GM13976 (cell line): ENCODE measurements around the gene SEZ6L2.

ENCODE experiments used
- DNase-seq: peaks from one replicate; pipeline ENCODE4 v3.0.0; 2012; ENCODE audit warnings: low spot score
- in situ Hi-C: fragments of 300-500 bp; cut with MboI; formaldehyde crosslinking; loops from one replicate; pipeline ENCODE4 v1.12.0; 2022; ENCODE audit warnings: low sequenced_read_pairs, mixed read lengths, inconsistent platforms; ENCODE audit not compliant: unreplicated experiment
- TF ChIP-seq, protein P1 (sequence below): IDR thresholded peaks from 2 replicates; pipeline ENCODE4 v1.5.1; 2012; ENCODE audit warnings: borderline replicate concordance, mild to moderate bottlenecking; ENCODE audit not compliant: insufficient read depth; ENCODE audit errors: extremely low read depth, missing control alignments, control extremely low read depth

Gene SEZ6L2

DNA sequence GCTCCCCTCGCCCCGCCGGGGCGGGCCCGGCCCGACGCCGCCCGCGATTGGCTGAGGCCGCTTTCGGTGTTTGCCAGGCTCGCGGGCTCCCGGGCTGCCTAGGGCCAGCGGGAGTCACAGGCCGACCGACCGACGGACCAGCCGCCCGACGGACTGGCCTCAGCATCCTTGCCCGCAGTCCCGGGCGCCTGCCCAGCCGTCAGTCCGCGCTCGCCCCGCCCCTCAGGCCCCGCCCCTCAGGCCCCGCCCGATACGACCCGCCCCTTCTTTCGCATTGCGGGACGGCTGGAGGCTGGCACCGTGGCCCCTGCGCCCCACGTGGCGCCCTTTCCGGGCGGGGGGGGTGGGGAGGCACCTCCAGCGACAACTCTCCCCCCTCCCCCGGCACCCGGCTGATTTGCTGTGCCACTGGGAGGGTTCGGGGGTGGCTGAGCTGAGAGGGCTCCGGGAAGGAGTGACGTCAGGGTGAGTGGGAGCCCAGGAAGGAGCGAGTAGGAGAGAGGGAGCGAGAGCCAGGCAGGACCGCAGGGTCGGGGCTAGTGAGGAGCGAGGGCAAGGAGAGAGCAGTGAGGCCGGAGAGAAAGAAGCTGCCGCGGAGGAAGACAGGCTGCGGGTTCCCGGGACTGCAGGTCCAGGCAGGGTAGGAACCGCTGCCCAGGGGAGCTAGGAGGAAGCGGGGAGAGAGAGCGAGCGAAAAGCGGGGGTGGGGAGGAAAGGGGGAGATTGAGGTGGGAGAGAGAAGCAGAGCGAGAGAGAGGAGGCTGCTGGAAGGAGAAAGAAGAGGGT is 945 bp upstream of the SEZ6L2 start, which contains the start of gene ASPHD1:
TSS of gene ASPHD1 (plus strand) at position 387 of the 786 bp plus-strand sequence. CDS start 484 bp downstream, outside the sequence.
- TF ChIP-seq, protein P1, sequence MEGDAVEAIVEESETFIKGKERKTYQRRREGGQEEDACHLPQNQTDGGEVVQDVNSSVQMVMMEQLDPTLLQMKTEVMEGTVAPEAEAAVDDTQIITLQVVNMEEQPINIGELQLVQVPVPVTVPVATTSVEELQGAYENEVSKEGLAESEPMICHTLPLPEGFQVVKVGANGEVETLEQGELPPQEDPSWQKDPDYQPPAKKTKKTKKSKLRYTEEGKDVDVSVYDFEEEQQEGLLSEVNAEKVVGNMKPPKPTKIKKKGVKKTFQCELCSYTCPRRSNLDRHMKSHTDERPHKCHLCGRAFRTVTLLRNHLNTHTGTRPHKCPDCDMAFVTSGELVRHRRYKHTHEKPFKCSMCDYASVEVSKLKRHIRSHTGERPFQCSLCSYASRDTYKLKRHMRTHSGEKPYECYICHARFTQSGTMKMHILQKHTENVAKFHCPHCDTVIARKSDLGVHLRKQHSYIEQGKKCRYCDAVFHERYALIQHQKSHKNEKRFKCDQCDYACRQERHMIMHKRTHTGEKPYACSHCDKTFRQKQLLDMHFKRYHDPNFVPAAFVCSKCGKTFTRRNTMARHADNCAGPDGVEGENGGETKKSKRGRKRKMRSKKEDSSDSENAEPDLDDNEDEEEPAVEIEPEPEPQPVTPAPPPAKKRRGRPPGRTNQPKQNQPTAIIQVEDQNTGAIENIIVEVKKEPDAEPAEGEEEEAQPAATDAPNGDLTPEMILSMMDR = no peak
- DNase-seq = peak; percentile 92
- in situ Hi-C loops = no loop called here

- DNase-seq = no peak
- in situ Hi-C loops = no loop called here
- TF ChIP-seq, protein P1 = no peak
Measured at GRCh38 chr16:29898804-29899515, 390 bp downstream of the SEZ6L2 start.

- in situ Hi-C loops = no loop called here
- no peak for DNase-seq
- TF ChIP-seq, protein P1 = no peak
Measured at GRCh38 chr16:29898135-29898803, 1.1 kb downstream of the SEZ6L2 start.

DNA sequence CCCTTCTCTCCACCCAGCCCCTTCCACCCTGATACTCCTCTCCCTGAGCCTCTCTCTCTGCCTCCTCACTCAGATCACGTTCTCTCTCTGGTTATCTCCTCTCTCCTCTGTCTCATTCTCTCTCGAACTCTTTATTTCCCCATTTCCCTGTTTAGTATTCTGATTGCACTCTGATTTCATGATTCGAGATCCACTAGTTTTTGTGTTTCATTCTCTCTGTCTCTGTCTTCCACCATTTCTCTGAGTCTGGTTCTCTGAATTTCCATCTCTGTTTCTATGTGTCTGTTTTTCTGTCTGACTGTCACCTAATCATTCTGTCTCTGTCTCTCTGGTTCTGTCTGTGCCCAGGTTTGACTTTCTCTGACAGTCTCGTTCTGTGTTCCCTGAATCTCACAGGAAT is 2.0 kb downstream of the SEZ6L2 start:
- in situ Hi-C loops = no loop called here
- DNase-seq = no peak
- TF ChIP-seq, protein P1 = no peak

DNA sequence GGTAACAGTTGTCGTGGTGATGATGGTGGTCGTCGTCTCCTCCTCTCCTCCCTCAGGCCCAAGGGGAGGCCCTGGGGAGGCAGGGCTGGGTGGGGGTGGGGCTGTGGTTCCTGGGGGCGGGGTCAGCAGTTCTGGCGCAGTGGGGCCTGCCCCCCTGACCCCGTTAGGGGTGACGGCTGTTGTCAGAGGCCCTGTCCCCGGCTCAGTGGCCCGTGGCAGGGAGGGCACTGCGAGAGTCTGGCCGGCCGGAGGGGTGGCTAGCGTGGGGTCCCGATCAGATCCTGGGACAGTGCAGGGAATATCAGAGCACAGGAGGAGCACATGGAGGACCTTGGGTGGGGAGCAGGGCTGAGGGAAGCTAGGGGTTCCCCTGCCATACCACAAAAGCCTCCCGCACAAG is 2.5 kb downstream of the SEZ6L2 start:
- TF ChIP-seq, protein P1 = no peak
- no peak for DNase-seq
- in situ Hi-C loops = no loop called here

- TF ChIP-seq, protein P1 = no peak
- in situ Hi-C loops = no loop called here
- DNase-seq = no peak
Measured at GRCh38 chr16:29894352-29894751, 5.0 kb downstream of the SEZ6L2 start.
